ENCODE results near the gene ZMPSTE24.

ZMPSTE24 gene

GRCh38 chr1:40305451-40305850 lies 47.4 kb downstream of the ZMPSTE24 start:
- no peak for DNase-seq (ENCODE audit: low read depth)

- no peak for DNase-seq (ENCODE audit: low read depth)
These were observed 47.8 kb downstream of the ZMPSTE24 start for GRCh38 chr1:40305871-40306270.

GRCh38 chr1:40306296-40306695 lies 48.3 kb downstream of the ZMPSTE24 start:
- no peak for DNase-seq (ENCODE audit: low read depth)

GRCh38 chr1:40307186-40307585 lies 49.1 kb downstream of the ZMPSTE24 start:
- DNase-seq (ENCODE audit: low read depth) = no peak

GRCh38 chr1:40308036-40308727 lies 50.1 kb downstream of the ZMPSTE24 start:
- DNase-seq (ENCODE audit: low read depth) = no peak

GRCh38 chr1:40309374-40310128 lies 51.5 kb downstream of the ZMPSTE24 start:
- DNase-seq (ENCODE audit: low read depth) = no peak

GRCh38 chr1:40310129-40310461 lies 52.1 kb downstream of the ZMPSTE24 start:
- DNase-seq (ENCODE audit: low read depth) = no peak

GRCh38 chr1:40310983-40311642 lies 53.1 kb downstream of the ZMPSTE24 start:
- no peak for DNase-seq (ENCODE audit: low read depth)

GRCh38 chr1:40311692-40312091 lies 53.7 kb downstream of the ZMPSTE24 start:
- no peak for DNase-seq (ENCODE audit: low read depth)

- DNase-seq (ENCODE audit: low read depth) = no peak
These were observed 54.5 kb downstream of the ZMPSTE24 start for GRCh38 chr1:40312238-40313205.

- no peak for DNase-seq (ENCODE audit: low read depth)
These were observed 55.4 kb downstream of the ZMPSTE24 start for GRCh38 chr1:40313329-40313957.

- no peak for DNase-seq (ENCODE audit: low read depth)
These were observed 56.1 kb downstream of the ZMPSTE24 start for GRCh38 chr1:40313958-40314720.

GRCh38 chr1:40314721-40315238 lies 56.7 kb downstream of the ZMPSTE24 start:
- no peak for DNase-seq (ENCODE audit: low read depth)

- peak; percentile 59 for DNase-seq (ENCODE audit: low read depth)
These were observed 57.3 kb downstream of the ZMPSTE24 start for GRCh38 chr1:40315239-40315794.

GRCh38 chr1:40315795-40316594 lies 58.0 kb downstream of the ZMPSTE24 start:
- DNase-seq (ENCODE audit: low read depth) = no peak

GRCh38 chr1:40316595-40317393 lies 58.8 kb downstream of the ZMPSTE24 start, which contains the start of gene COL9A2:
TSS of gene COL9A2 (minus strand) at chr1:40317286. CDS start at chr1:40317197, 89 bp downstream.
- peak; percentile 22 for DNase-seq (ENCODE audit: low read depth)

GRCh38 chr1:40317394-40318074 lies 59.5 kb downstream of the ZMPSTE24 start:
- no peak for DNase-seq (ENCODE audit: low read depth)

- DNase-seq (ENCODE audit: low read depth) = no peak
These were observed 60.4 kb downstream of the ZMPSTE24 start for GRCh38 chr1:40318476-40318875.
